GM12891 (cell line): ENCODE results near the gene ZNF280B.

Experiments used
- DNase-seq: peaks from one replicate; pipeline ENCODE4 v3.0.0; 2011; ENCODE audit warnings: low spot score; ENCODE audit not compliant: insufficient read length
- FAIRE-seq: peaks from 2 replicates; lab custom pipeline; 2011; peaks lifted over from hg19 to GRCh38; lab: Jason Lieb, UNC
- PAX5 ChIP-seq: IDR thresholded peaks from 2 replicates; pipeline ENCODE4 v1.6.1; 2011; ENCODE audit warnings: low read length, moderate library complexity, mild to moderate bottlenecking; ENCODE audit not compliant: insufficient read depth, severe bottlenecking
- POLR2A ChIP-seq: IDR thresholded peaks from 2 replicates; pipeline ENCODE4 v1.6.1; 2011; ENCODE audit warnings: low read depth, low read length, control low read depth
- POLR2AphosphoS5 ChIP-seq: IDR thresholded peaks from 2 replicates; pipeline ENCODE4 v1.6.1; 2011; ENCODE audit warnings: low read depth, low read length, control low read depth
- POU2F2 ChIP-seq: IDR thresholded peaks from 2 replicates; pipeline ENCODE4 v1.6.1; 2011; ENCODE audit warnings: low read depth, mild to moderate bottlenecking, control low read depth, low read length, moderate library complexity
- SPI1 ChIP-seq: IDR thresholded peaks from 2 replicates; pipeline ENCODE4 v1.6.1; 2011; ENCODE audit warnings: low read depth, low read length, control low read depth
- TAF1 ChIP-seq: IDR thresholded peaks from 2 replicates; pipeline ENCODE4 v1.6.1; 2011; ENCODE audit warnings: low read depth, low read length, control low read depth

Gene ZNF280B

GRCh38 chr22:22550789-22551434 is 42.4 kb upstream of the ZNF280B start:
- DNase-seq = no peak
- TF ChIP-seq POLR2A (no peak), PAX5 (no peak), TAF1 (no peak), SPI1 (no peak), POU2F2 (no peak), POLR2AphosphoS5 (no peak)
- no peak for FAIRE-seq

GRCh38 chr22:22548910-22549309 is 40.4 kb upstream of the ZNF280B start:
- DNase-seq (no peak), FAIRE-seq (no peak)
- TF ChIP-seq SPI1 = no peak
- TF ChIP-seq POLR2A = no peak
- no peak for TF ChIP-seq PAX5
- TF ChIP-seq TAF1 = no peak
- TF ChIP-seq POU2F2 = no peak
- no peak for TF ChIP-seq POLR2AphosphoS5

- no peak for TF ChIP-seq POLR2AphosphoS5
- TF ChIP-seq PAX5 = no peak
- no peak for TF ChIP-seq POLR2A
- no peak for TF ChIP-seq POU2F2
- no peak for TF ChIP-seq SPI1
- no peak for TF ChIP-seq TAF1
- DNase-seq = no peak
- FAIRE-seq = no peak
Measured at GRCh38 chr22:22548317-22548716, 39.8 kb upstream of the ZNF280B start.

GRCh38 chr22:22547692-22548300 is 39.3 kb upstream of the ZNF280B start:
- no peak for FAIRE-seq

GRCh38 chr22:22547226-22547625 is 38.7 kb upstream of the ZNF280B start:
- no peak for DNase-seq

More at GRCh38 chr22:22547692-22548300, 39.3 kb upstream of the ZNF280B start:
- DNase-seq = no peak
- TF ChIP-seq SPI1 (no peak), TAF1 (no peak), POLR2AphosphoS5 (no peak), PAX5 (no peak), POLR2A (no peak), POU2F2 (no peak)

GRCh38 chr22:22546490-22546889 is 37.9 kb upstream of the ZNF280B start:
- TF ChIP-seq POLR2AphosphoS5 (no peak), SPI1 (no peak), POU2F2 (no peak), TAF1 (no peak), POLR2A (no peak), PAX5 (no peak)
- no peak for DNase-seq
- FAIRE-seq = no peak

More at GRCh38 chr22:22547226-22547625, 38.7 kb upstream of the ZNF280B start:
- TF ChIP-seq POLR2A (no peak), PAX5 (no peak), POU2F2 (no peak), POLR2AphosphoS5 (no peak), TAF1 (no peak), SPI1 (no peak)
- no peak for FAIRE-seq

GRCh38 chr22:22545084-22545483 is 36.5 kb upstream of the ZNF280B start:
- no peak for TF ChIP-seq POLR2A
- TF ChIP-seq SPI1 = no peak
- TF ChIP-seq POU2F2 = no peak
- TF ChIP-seq POLR2AphosphoS5 = no peak
- no peak for TF ChIP-seq PAX5
- TF ChIP-seq TAF1 = no peak
- FAIRE-seq (no peak), DNase-seq (no peak)

- DNase-seq (no peak), FAIRE-seq (no peak)
- TF ChIP-seq POU2F2 (no peak), POLR2AphosphoS5 (no peak), TAF1 (no peak)
Measured at GRCh38 chr22:22538226-22538989, 29.9 kb upstream of the ZNF280B start.

- FAIRE-seq (no peak), DNase-seq (no peak)
Measured at GRCh38 chr22:22536916-22537315, 28.4 kb upstream of the ZNF280B start.

More at GRCh38 chr22:22536916-22537315, 28.4 kb upstream of the ZNF280B start:
- TF ChIP-seq PAX5 (no peak), SPI1 (no peak), POLR2A (no peak), POLR2AphosphoS5 (no peak), TAF1 (no peak), POU2F2 (no peak)
